Mesenchymal stem cell (in vitro differentiated cells and primary cell): Measurements from ENCODE around the gene CLTCL1.

Source experiments
- DNase-seq: peaks from one replicate; pipeline ENCODE4 v3.0.0-alpha.2; 2013
- H2AFZ ChIP-seq: one replicate; pipeline ENCODE4 v1.6.1; 2013; ENCODE audit warnings: low read depth, mild to moderate bottlenecking, control low read depth, inconsistent platforms, low read length, moderate library complexity
- H2AK5ac ChIP-seq: 2 replicates; pipeline ENCODE4 v1.6.1; 2013; ENCODE audit warnings: low read length, moderate library complexity, mild to moderate bottlenecking, inconsistent platforms; ENCODE audit not compliant: severe bottlenecking
- H2BK120ac ChIP-seq: one replicate; pipeline ENCODE4 v1.6.1; 2013; ENCODE audit warnings: low read depth, mild to moderate bottlenecking, inconsistent platforms, low read length, moderate library complexity
- H2BK12ac ChIP-seq, 2 experiments: one replicate each; pipeline ENCODE4 v1.6.1; 2013; ENCODE audit warnings: inconsistent platforms in 2 of 2, low read length in 2 of 2, mild to moderate bottlenecking in 2 of 2, moderate library complexity in 2 of 2, control low read depth in 1 of 2
- H2BK15ac ChIP-seq: one replicate; pipeline ENCODE4 v1.6.1; 2013; ENCODE audit warnings: mild to moderate bottlenecking, low read depth, inconsistent platforms; ENCODE audit not compliant: poor library complexity, severe bottlenecking
- H2BK5ac ChIP-seq: 2 replicates; pipeline ENCODE4 v1.6.1; 2013; ENCODE audit warnings: low read depth, mild to moderate bottlenecking, low read length, control low read depth, inconsistent platforms; ENCODE audit not compliant: poor library complexity, severe bottlenecking
- H3K14ac ChIP-seq, 2 experiments: one replicate each; pipeline ENCODE4 v1.6.1; 2013; ENCODE audit warnings: inconsistent platforms in 2 of 2, low read length in 2 of 2, control low read depth in 1 of 2, mild to moderate bottlenecking in 1 of 2, moderate library complexity in 1 of 2
- H3K18ac ChIP-seq, 2 experiments: one replicate each; pipeline ENCODE4 v1.6.1; 2013; ENCODE audit warnings: inconsistent platforms in 2 of 2, low read length in 2 of 2, control low read depth in 1 of 2, low read depth in 1 of 2, mild to moderate bottlenecking in 1 of 2
- H3K23ac ChIP-seq, 2 experiments: one replicate each; pipeline ENCODE4 v1.6.1; 2013; ENCODE audit warnings: inconsistent platforms in 2 of 2, low read length in 2 of 2, mild to moderate bottlenecking in 2 of 2, moderate library complexity in 2 of 2, control low read depth in 1 of 2
- H3K27ac ChIP-seq: 2 replicates; pipeline ENCODE4 v1.5.1; 2013; ENCODE audit warnings: mild to moderate bottlenecking, moderate library complexity, low read length, control low read depth, inconsistent platforms; ENCODE audit not compliant: poor library complexity, severe bottlenecking
- H3K27me3 ChIP-seq, 2 experiments: 2 replicates each; pipeline versions ENCODE4 v1.6.1 to v1.7.0; 2013; ENCODE audit warnings: low read length in 2 of 2, mild to moderate bottlenecking in 2 of 2, moderate library complexity in 2 of 2, control low read depth in 1 of 2, inconsistent platforms in 1 of 2; ENCODE audit not compliant: control insufficient read depth in 1 of 2, insufficient read depth in 1 of 2
- H3K36me3 ChIP-seq, 2 experiments: 2 replicates each; pipeline versions ENCODE4 v1.6.1 to v1.7.0; 2013; ENCODE audit warnings: low read length in 2 of 2, control low read depth in 1 of 2, inconsistent platforms in 1 of 2, low read depth in 1 of 2, mild to moderate bottlenecking in 1 of 2; ENCODE audit not compliant: insufficient read depth in 2 of 2, control insufficient read depth in 1 of 2
- H3K4ac ChIP-seq, 2 experiments: one replicate each; pipeline ENCODE4 v1.6.1; 2013; ENCODE audit warnings: inconsistent platforms in 2 of 2, low read length in 2 of 2, mild to moderate bottlenecking in 2 of 2, moderate library complexity in 2 of 2, control low read depth in 1 of 2, low read depth in 1 of 2
- H3K4me1 ChIP-seq: 2 replicates; pipeline ENCODE4 v1.6.1; 2013; ENCODE audit warnings: low read depth, low read length, control low read depth; ENCODE audit not compliant: control insufficient read depth, insufficient read depth
- H3K4me2 ChIP-seq: 2 replicates; pipeline ENCODE4 v1.6.1; 2013; ENCODE audit warnings: low read length, mild to moderate bottlenecking, inconsistent platforms; ENCODE audit not compliant: poor library complexity, severe bottlenecking
- H3K4me3 ChIP-seq, 2 experiments: 2 replicates each; pipeline versions ENCODE4 v1.5.1 to v1.7.0; 2013; ENCODE audit warnings: low read length in 2 of 2, mild to moderate bottlenecking in 2 of 2, control low read depth in 1 of 2, low read depth in 1 of 2; ENCODE audit not compliant: insufficient read depth in 1 of 2
- H3K79me1 ChIP-seq: replicated peaks from 2 replicates; pipeline ENCODE4 v1.6.1; 2013; ENCODE audit warnings: mild to moderate bottlenecking, control low read depth, low read length, inconsistent platforms; ENCODE audit not compliant: poor library complexity, severe bottlenecking
- H3K9ac ChIP-seq: 2 replicates; pipeline ENCODE4 v1.7.0; 2013; ENCODE audit warnings: mild to moderate bottlenecking, low read length, moderate library complexity
- H3K9me3 ChIP-seq: 2 replicates; pipeline ENCODE4 v1.7.0; 2013; ENCODE audit warnings: mild to moderate bottlenecking, low read length; ENCODE audit not compliant: control insufficient read depth
- H4K8ac ChIP-seq: one replicate; pipeline ENCODE4 v1.6.1; 2013; ENCODE audit warnings: inconsistent platforms, mild to moderate bottlenecking, low read length, moderate library complexity
- H4K91ac ChIP-seq: one replicate; pipeline ENCODE4 v1.6.1; 2013; ENCODE audit warnings: mild to moderate bottlenecking, low read length, inconsistent platforms
- WGBS: methylation state at CpG from one replicate; pipeline ENCODE4 v1.1.7; 2013; ENCODE audit warnings: mixed read lengths; 5-methylcytosine and 5-hydroxymethylcytosine counted together

The CLTCL1 gene

GRCh38 chr22:19139974-19140373 lies 151.5 kb downstream of the CLTCL1 start:
- Histone ChIP-seq H4K8ac (no peak overlapping the region), H3K4me2 (no peak overlapping the region), H3K79me1 (peaks cover 44% of the 10 kb centered on the region), H3K27me3 (no peaks in the 10 kb centered on the region), H2AFZ (no peak overlapping the region), H3K36me3 (peaks cover 63 to 74% of the 10 kb centered on the region in 2 experiments), H2BK12ac (no peak overlapping the region), H2BK5ac (no peak overlapping the region), H2BK15ac (no peak overlapping the region), H3K23ac (no peak overlapping the region), H3K4me3 (no peak overlapping the region), H2BK120ac (no peak overlapping the region), H3K18ac (no peak overlapping the region), H3K27ac (no peak overlapping the region), H2AK5ac (no peak overlapping the region), H3K14ac (no peak overlapping the region), H4K91ac (no peak overlapping the region), H3K4me1 (peaks cover 5% of the 10 kb centered on the region), H3K9ac (no peak overlapping the region), H3K9me3 (no peaks in the 10 kb centered on the region), H3K4ac (no peak overlapping the region)
- over 99% methylated on average over 5 of the region's 5 CpGs for WGBS
- DNase-seq = no peak

DNA sequence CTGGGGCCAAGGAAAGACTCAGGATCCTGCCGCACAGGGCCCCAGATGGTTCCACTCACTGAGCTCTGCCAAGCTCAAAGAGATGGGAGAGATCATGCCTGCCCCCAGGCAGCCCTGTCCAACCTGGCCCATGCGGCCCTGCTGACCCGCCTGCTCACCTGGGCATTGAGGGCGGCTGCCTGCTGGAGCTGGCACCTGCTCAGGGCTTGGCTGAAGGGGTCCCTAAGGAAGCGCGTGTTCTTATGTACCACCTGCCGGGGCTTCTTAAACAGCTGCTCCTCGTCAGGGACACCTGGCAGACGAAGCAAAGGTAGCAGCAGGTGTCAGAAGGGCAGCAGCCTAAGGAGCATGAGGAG lies 152.5 kb downstream of the CLTCL1 start:
- Histone ChIP-seq H3K4me2 (no peak overlapping the region), H3K4ac (no peak overlapping the region), H3K9ac (no peak overlapping the region), H3K79me1 (peaks cover 48% of the 10 kb centered on the region), H3K4me3 (no peak overlapping the region), H2AFZ (no peak overlapping the region), H2BK5ac (no peak overlapping the region), H3K18ac (no peak overlapping the region), H3K27ac (no peak overlapping the region), H3K23ac (no peak overlapping the region), H4K8ac (no peak overlapping the region), H4K91ac (no peak overlapping the region), H2BK15ac (no peak overlapping the region), H3K4me1 (peaks cover 5% of the 10 kb centered on the region), H2BK12ac (no peak overlapping the region), H3K36me3 (peaks cover 73 to 84% of the 10 kb centered on the region in 2 experiments), H3K9me3 (no peaks in the 10 kb centered on the region), H3K14ac (no peak overlapping the region), H3K27me3 (no peaks in the 10 kb centered on the region), H2AK5ac (no peak overlapping the region), H2BK120ac (no peak overlapping the region)
- no peak for DNase-seq
- WGBS = 98% methylated on average over 9 of the region's 9 CpGs

- H2AK5ac ChIP-seq = no peak overlapping the region
- H3K9me3 ChIP-seq = no peaks in the 10 kb centered on the region
- no peak overlapping the region for H2BK12ac ChIP-seq
- H2AFZ ChIP-seq = no peak overlapping the region
- H4K91ac ChIP-seq = no peak overlapping the region
- H3K4me1 ChIP-seq = peaks cover 2% of the 10 kb centered on the region
- 96% methylated on average over 15 of the region's 15 CpGs for WGBS
- no peaks in the 10 kb centered on the region for H3K27me3 ChIP-seq
- H3K4me3 ChIP-seq = no peak overlapping the region
- H3K27ac ChIP-seq = no peak overlapping the region
- no peak overlapping the region for H3K4ac ChIP-seq
- no peak overlapping the region for H2BK5ac ChIP-seq
- H3K18ac ChIP-seq = no peak overlapping the region
- no peak overlapping the region for H4K8ac ChIP-seq
- H3K4me2 ChIP-seq = no peak overlapping the region
- H2BK120ac ChIP-seq = no peak overlapping the region
- no peak overlapping the region for H3K14ac ChIP-seq
- H3K36me3 ChIP-seq = peaks cover 79 to 90% of the 10 kb centered on the region in 2 experiments
- H3K23ac ChIP-seq = no peak overlapping the region
- H3K79me1 ChIP-seq = peaks cover 51% of the 10 kb centered on the region
- no peak for DNase-seq
- no peak overlapping the region for H3K9ac ChIP-seq
- H2BK15ac ChIP-seq = no peak overlapping the region
Measured at GRCh38 chr22:19138217-19139000, 153.1 kb downstream of the CLTCL1 start.

DNA sequence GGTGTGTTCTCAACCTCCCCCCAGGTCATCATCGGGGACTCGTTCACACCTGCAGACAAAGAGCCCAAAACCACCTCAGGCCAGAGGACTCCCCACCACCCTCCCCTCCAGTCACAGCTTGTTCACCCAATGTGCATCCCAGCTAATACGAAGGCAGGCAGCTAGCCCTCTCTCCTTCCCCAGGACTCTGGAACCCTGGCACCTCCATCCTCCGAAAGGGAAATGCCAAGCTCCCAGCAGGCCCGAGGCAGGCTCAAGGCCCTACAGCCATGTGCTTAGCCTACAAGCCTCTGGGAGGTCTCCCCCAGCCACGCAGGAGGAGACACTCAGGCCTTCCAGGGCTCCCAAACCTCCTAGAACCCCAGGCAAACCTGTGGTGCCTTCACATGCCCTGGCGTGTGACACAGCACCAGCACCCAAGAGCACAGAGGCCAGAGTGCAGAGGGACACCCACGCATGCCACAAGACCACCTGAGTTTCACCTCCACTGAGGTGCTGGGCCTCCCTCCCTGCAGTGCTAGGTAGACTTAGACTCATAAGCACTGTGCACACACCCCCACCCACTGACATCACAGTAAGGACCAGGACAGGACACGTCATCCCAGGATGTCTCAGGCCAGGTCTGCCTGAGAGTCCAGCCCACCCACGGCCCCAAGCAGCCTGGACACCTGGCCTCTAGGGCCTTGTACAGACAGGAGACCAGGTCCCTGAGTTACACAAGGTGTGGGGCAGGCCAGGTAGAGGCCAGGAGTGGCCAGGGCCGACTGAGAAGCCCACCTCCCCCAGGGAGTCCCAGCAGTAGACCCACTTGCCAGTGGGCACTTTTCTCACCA lies 153.9 kb downstream of the CLTCL1 start:
- Histone ChIP-seq H3K9me3 (no peaks in the 10 kb centered on the region), H2BK15ac (no peak overlapping the region), H3K23ac (no peak overlapping the region), H3K27me3 (no peaks in the 10 kb centered on the region), H3K4me1 (no peaks in the 10 kb centered on the region), H3K4ac (no peak overlapping the region), H3K9ac (no peak overlapping the region), H2BK12ac (no peak overlapping the region), H3K36me3 (peaks cover 86 to 96% of the 10 kb centered on the region in 2 experiments), H2BK5ac (no peak overlapping the region), H3K4me3 (no peak overlapping the region), H3K18ac (no peak overlapping the region), H2AK5ac (no peak overlapping the region), H4K8ac (no peak overlapping the region), H3K14ac (no peak overlapping the region), H2AFZ (no peak overlapping the region), H4K91ac (no peak overlapping the region), H2BK120ac (no peak overlapping the region), H3K4me2 (no peak overlapping the region), H3K79me1 (peaks cover 53% of the 10 kb centered on the region), H3K27ac (no peak overlapping the region)
- whole genome bisulfite sequencing = 91% methylated on average over 11 of the region's 11 CpGs
- no peak for DNase-seq
